ENCODE measurements around the gene HRG. TPM values are rescaled to one million over a fixed set of nuclear protein-coding genes. Genes with fewer than 3 reads are reported as not detected.

Gene HRG
- total RNA-seq, 2 donors from 2014 or later = not detected

GRCh38 chr3:186664119-186664495, 1.7 kb upstream of the HRG start:
- Histone ChIP-seq H3K4me3 (no peak overlapping the region), H3K27ac (no peak overlapping the region), H3K9me3 (no peaks in the 10 kb centered on the region), H3K27me3 (no peaks in the 10 kb centered on the region), H3K4me1 (no peaks in the 10 kb centered on the region), H3K36me3 (no peaks in the 10 kb centered on the region)
- no peak for DNase-seq (ENCODE audit: low spot score)
- no peak for TF ChIP-seq CTCF (IDR thresholded peaks at IDR 0.05)

- H3K9me3 ChIP-seq = no peaks in the 10 kb centered on the region
- DNase-seq (ENCODE audit: low spot score) = no peak
- H3K4me3 ChIP-seq = no peak overlapping the region
- H3K36me3 ChIP-seq = no peaks in the 10 kb centered on the region
- no peaks in the 10 kb centered on the region for H3K27me3 ChIP-seq
- TF ChIP-seq CTCF (IDR thresholded peaks at IDR 0.05) = no peak
- H3K27ac ChIP-seq = no peak overlapping the region
- no peaks in the 10 kb centered on the region for H3K4me1 ChIP-seq
These were observed 1.3 kb upstream of the HRG start for GRCh38 chr3:186664506-186664905.

GRCh38 chr3:186668426-186668825, 2.6 kb downstream of the HRG start:
- Histone ChIP-seq H3K4me1 (no peaks in the 10 kb centered on the region), H3K36me3 (no peaks in the 10 kb centered on the region), H3K4me3 (no peak overlapping the region), H3K27ac (no peak overlapping the region), H3K9me3 (no peaks in the 10 kb centered on the region), H3K27me3 (no peaks in the 10 kb centered on the region)
- DNase-seq (ENCODE audit: low spot score) = no peak
- TF ChIP-seq CTCF (IDR thresholded peaks at IDR 0.05) = no peak

GRCh38 chr3:186669378-186670084, 3.7 kb downstream of the HRG start:
- no peak for TF ChIP-seq CTCF (IDR thresholded peaks at IDR 0.05)
- Histone ChIP-seq H3K9me3 (no peaks in the 10 kb centered on the region), H3K36me3 (no peaks in the 10 kb centered on the region), H3K27ac (no peak overlapping the region), H3K4me3 (no peak overlapping the region), H3K4me1 (no peaks in the 10 kb centered on the region), H3K27me3 (no peaks in the 10 kb centered on the region)
- DNase-seq (ENCODE audit: low spot score) = no peak

GRCh38 chr3:186670155-186670554, 4.3 kb downstream of the HRG start:
- Histone ChIP-seq H3K9me3 (no peaks in the 10 kb centered on the region), H3K27ac (no peak overlapping the region), H3K27me3 (no peaks in the 10 kb centered on the region), H3K4me1 (no peaks in the 10 kb centered on the region), H3K36me3 (no peaks in the 10 kb centered on the region), H3K4me3 (no peak overlapping the region)
- no peak for DNase-seq (ENCODE audit: low spot score)
- no peak for TF ChIP-seq CTCF (IDR thresholded peaks at IDR 0.05)

- no peaks in the 10 kb centered on the region for H3K4me1 ChIP-seq
- no peak overlapping the region for H3K4me3 ChIP-seq
These were observed 5.2 kb downstream of the HRG start for GRCh38 chr3:186671051-186671450.

More at GRCh38 chr3:186671051-186671450, 5.2 kb downstream of the HRG start:
- DNase-seq (ENCODE audit: low spot score) = no peak
- Histone ChIP-seq H3K9me3 (no peaks in the 10 kb centered on the region), H3K36me3 (no peaks in the 10 kb centered on the region), H3K27me3 (no peaks in the 10 kb centered on the region), H3K27ac (no peak overlapping the region)
- no peak for TF ChIP-seq CTCF (IDR thresholded peaks at IDR 0.05)

All from right atrium auricular region (tissue), 2 donors.